HG02678 (cell line): ENCODE data around the gene RHBDF1.

Experiments
- ATAC-seq: cut with Tn5 transposase; IDR thresholded peaks from one replicate; pipeline ENCODE4 v1.9.1; 2021; ENCODE audit warnings: mild to moderate bottlenecking, moderate library complexity; ENCODE audit not compliant: unreplicated experiment

RHBDF1 gene

GRCh38 chr16:92431-93339 is 20.3 kb upstream of the RHBDF1 start:
- ATAC-seq: no peak

DNA sequence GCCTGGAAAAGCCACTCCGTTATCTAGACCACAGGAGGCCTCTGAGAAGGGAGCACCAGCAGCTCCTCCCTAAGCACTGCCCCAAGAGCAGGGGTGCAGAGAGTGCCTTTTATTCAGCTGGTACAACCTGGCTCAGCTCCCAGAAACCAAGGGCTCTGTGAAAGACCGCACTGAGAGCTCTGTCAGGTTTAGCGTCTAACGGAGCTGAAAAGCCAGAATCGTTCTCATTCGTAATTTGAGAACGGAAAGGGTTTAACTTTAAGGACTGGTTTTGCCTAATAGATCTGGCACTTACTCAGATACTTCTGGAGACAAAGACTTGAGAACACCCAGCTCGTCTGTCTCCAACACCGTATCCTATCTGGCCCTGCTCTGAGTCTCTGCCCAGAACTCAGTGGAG is 19.1 kb upstream of the RHBDF1 start:
- no peak for ATAC-seq

- ATAC-seq: no peak
These were observed 17.2 kb upstream of the RHBDF1 start for GRCh38 chr16:89391-90302.

- ATAC-seq: no peak
These were observed 16.2 kb upstream of the RHBDF1 start for GRCh38 chr16:88613-89012.

- no peak for ATAC-seq
These were observed 14.1 kb upstream of the RHBDF1 start for GRCh38 chr16:86483-86952.

GRCh38 chr16:85865-86264 is 13.4 kb upstream of the RHBDF1 start:
- ATAC-seq: no peak

GRCh38 chr16:85407-85782 is 13.0 kb upstream of the RHBDF1 start:
- ATAC-seq: no peak

DNA sequence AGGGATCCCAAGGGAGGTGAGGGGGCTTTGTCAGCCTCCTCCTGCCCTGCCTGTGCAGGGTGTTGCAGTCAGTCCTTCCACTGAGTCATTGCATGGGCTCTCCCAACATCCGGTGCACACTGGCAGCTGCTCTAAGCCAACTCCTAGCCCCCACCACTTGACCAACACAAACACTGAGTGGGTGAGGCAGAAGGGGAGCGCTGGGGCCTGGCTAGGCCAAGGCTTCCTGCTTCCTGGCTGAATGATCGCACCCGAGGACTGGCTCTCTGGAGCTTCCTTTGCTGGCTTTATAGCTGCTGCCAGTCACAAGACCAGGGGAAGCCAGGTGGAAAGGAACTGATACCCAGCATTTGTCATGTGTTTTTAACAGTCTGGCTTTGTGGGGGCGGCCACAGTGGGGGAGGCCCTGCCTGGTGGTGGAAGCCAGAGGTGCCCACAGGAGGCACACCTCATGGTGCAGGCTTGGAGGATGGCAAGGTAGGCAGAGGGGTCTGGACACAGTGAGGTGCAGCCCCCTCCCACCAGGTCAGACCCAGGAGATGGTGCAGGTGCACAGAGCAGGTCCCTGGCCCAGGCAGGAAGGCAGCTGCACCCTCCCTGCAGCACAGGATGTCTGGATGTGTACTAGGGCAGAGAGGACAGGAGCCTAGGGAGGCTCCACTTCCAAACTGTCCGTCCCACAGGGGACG is 12.4 kb upstream of the RHBDF1 start:
- ATAC-seq: peak; percentile 61

- ATAC-seq: no peak
These were observed 11.6 kb upstream of the RHBDF1 start for GRCh38 chr16:83781-84615.

DNA sequence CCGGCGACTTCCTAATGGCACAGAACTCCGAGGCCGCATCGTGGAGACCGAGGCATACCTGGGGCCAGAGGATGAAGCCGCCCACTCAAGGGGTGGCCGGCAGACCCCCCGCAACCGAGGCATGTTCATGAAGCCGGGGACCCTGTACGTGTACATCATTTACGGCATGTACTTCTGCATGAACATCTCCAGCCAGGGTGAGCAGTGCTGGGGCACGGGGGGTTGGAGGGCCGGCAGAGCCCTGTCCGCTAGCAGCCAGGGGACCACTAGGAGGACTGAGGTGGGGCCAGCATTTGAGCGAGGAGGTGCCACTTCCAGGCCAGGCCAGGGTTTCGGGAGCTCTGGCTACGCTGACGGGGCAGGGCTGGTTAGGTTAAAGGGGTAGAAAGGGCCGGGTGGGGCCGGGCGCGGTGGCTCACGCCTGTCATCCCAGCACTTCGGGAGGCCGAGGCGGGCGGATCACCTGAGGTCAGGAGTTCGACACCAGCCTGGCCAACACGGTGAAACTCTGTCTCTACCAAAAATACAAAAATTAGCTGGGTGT is 10.7 kb upstream of the RHBDF1 start:
- ATAC-seq: no peak

DNA sequence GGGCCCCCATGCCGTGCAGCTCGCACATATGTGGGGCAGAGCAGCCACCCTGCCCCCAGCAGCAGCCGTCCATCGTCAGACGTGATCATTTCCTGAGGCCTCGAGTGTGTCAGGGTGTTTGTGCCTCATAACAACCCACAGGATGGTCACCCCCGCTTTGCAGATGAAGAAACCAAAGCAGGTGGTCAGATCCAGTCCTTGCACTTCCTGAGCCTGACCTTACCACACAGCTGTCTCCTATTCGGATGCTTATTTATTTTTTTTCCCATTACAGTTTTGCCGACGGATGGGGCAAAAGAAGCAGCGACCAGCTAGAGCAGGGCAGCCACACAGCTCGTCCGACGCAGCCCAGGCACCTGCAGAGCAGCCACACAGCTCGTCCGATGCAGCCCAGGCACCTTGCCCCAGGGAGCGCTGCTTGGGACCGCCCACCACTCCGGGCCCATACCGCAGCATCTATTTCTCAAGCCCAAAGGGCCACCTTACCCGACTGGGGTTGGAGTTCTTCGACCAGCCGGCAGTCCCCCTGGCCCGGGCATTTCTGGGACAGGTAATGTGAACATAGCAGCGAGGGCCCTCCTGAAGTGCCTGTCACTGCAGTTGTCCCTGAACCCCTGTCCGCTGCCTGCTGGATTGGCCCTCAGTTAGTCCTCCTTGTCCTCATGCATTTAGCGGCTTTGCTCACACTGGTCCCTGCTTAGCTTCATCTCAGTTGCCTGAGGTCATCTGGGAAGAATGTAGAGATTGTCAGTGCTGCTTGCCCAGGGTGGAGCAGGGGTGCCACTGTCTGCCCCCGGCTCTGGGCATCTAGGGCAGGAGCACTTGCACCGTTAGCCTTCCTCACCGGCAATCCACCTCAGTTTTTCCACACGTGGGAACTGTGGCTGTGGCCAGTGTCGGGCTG is 7.0 kb upstream of the RHBDF1 start:
- ATAC-seq: no peak

- peak; percentile 15 for ATAC-seq
These were observed 6.2 kb upstream of the RHBDF1 start for GRCh38 chr16:78444-79150.

GRCh38 chr16:77807-78443 is 5.5 kb upstream of the RHBDF1 start, which contains the start of gene MPG:
MPG (plus strand) TSS chr16:78225; CDS start chr16:78310, 85 bp downstream.
- peak; percentile 77 for ATAC-seq

DNA sequence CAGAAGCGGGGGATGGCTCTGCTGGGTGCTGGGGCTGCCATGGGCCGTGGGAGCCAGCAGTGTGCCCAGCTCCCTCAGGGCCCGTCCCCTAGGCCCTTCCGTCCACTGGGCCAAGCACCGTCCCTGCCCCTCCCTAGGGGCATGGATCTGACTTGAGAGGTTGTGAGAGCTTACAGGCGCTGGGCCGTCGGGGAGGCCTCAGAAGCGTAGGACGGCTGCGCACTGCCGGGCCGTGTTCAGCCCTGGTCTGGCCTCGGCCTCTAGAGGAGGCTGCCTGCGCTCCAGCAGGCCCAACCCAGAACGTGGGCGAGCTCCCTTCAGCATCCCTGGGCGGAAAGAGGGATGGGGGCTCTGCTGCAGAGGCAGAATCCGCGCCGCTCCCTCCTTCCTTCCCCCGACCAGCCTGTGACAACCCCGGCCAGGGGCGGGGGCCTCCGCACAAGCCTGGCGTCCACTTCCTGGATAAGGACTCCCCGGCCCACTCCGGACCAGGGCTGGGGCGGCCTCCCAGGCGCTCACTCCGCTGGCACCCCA is 4.9 kb upstream of the RHBDF1 start:
- ATAC-seq: peak; percentile 27

- ATAC-seq: no peak
These were observed 4.3 kb upstream of the RHBDF1 start for GRCh38 chr16:76535-77272.

GRCh38 chr16:75580-76501 is 3.4 kb upstream of the RHBDF1 start:
- no peak for ATAC-seq
